ENCODE data around the gene S100A16. TPM values are rescaled to one million over a fixed set of nuclear protein-coding genes. Genes with fewer than 3 reads are reported as not detected.

S100A16 gene
- total RNA-seq, 1 donor from 2014 or later, result 259 TPM

GRCh38 chr1:153610811-153611301 lies 2.1 kb downstream of the S100A16 start:
- H3K27ac ChIP-seq, result peak overlapping the region; percentile 96
- peaks cover 68% of the 10 kb centered on the region for H3K4me1 ChIP-seq
- intact Hi-C loops (cut with DNase I), result loop anchor here (5.0 kb wide), 1 partner anchor 99 kb away; no protein-coding TSS in a partner anchor
- H3K4me3 ChIP-seq, result peak overlapping the region; percentile 52 to 68
- no peak for DNase-seq (ENCODE audit: extremely low spot score in 2 of 2)
- H3K36me3 ChIP-seq, result peaks cover 0 to 20% of the 10 kb centered on the region in 2 donors
- no peaks in the 10 kb centered on the region for H3K9me3 ChIP-seq
- no peaks in the 10 kb centered on the region for H3K27me3 ChIP-seq
- TF ChIP-seq POLR2A (IDR thresholded peaks at IDR 0.05) (no peak), CTCF (IDR thresholded peaks at IDR 0.05) (no peak), POLR2AphosphoS5 (IDR thresholded peaks at IDR 0.05; ENCODE audit: insufficient read depth in 1 of 2, low read depth in 1 of 2) (no peak)

- peaks cover 0 to 25% of the 10 kb centered on the region in 2 donors for H3K36me3 ChIP-seq
- H3K27ac ChIP-seq, result peak overlapping the region; percentile 96
- no peak for DNase-seq (ENCODE audit: extremely low spot score in 2 of 2)
- no peak for TF ChIP-seq CTCF (IDR thresholded peaks at IDR 0.05)
- intact Hi-C loops (cut with DNase I), result loop anchor here (5.0 kb wide), 1 partner anchor 98 kb away; no protein-coding TSS in a partner anchor
- H3K27me3 ChIP-seq, result no peaks in the 10 kb centered on the region
- no peaks in the 10 kb centered on the region for H3K9me3 ChIP-seq
- H3K4me3 ChIP-seq, result peak overlapping the region; percentile 52 to 68
- peaks cover 67% of the 10 kb centered on the region for H3K4me1 ChIP-seq
Measured at GRCh38 chr1:153610334-153610733, 2.6 kb downstream of the S100A16 start.

GRCh38 chr1:153609585-153609907 lies 3.4 kb downstream of the S100A16 start:
- intact Hi-C loops (cut with DNase I), result no loop called here
- peak overlapping the region; percentile 46 to 68 for H3K4me3 ChIP-seq
- H3K9me3 ChIP-seq, result no peaks in the 10 kb centered on the region
- H3K27ac ChIP-seq, result peak overlapping the region; percentile 96
- peaks cover 0 to 27% of the 10 kb centered on the region in 2 donors for H3K36me3 ChIP-seq
- H3K4me1 ChIP-seq, result peaks cover 61% of the 10 kb centered on the region
- H3K27me3 ChIP-seq, result no peaks in the 10 kb centered on the region
- TF ChIP-seq CTCF (IDR thresholded peaks at IDR 0.05), result no peak
- no peak for TF ChIP-seq POLR2A (IDR thresholded peaks at IDR 0.05)
- TF ChIP-seq POLR2AphosphoS5 (IDR thresholded peaks at IDR 0.05; ENCODE audit: insufficient read depth in 1 of 2, low read depth in 1 of 2), result no peak
- DNase-seq (ENCODE audit: extremely low spot score in 2 of 2), result no peak

GRCh38 chr1:153608742-153609584 lies 4.0 kb downstream of the S100A16 start:
- H3K36me3 ChIP-seq, result peaks cover 0 to 27% of the 10 kb centered on the region in 2 donors
- intact Hi-C loops (cut with DNase I), result no loop called here
- H3K4me1 ChIP-seq, result peaks cover 58% of the 10 kb centered on the region
- peak in 1 of 2 donors; percentile 90 for DNase-seq (ENCODE audit: extremely low spot score in 2 of 2)
- H3K27me3 ChIP-seq, result no peaks in the 10 kb centered on the region
- H3K27ac ChIP-seq, result peak overlapping the region; percentile 96
- H3K9me3 ChIP-seq, result no peaks in the 10 kb centered on the region
- peak overlapping the region; percentile 46 to 68 for H3K4me3 ChIP-seq
- peak; percentile 51 to 68 for TF ChIP-seq POLR2AphosphoS5 (IDR thresholded peaks at IDR 0.05; ENCODE audit: insufficient read depth in 1 of 2, low read depth in 1 of 2)
- peak in 1 of 2 donors; percentile 18 for TF ChIP-seq POLR2A (IDR thresholded peaks at IDR 0.05)
- no peak for TF ChIP-seq CTCF (IDR thresholded peaks at IDR 0.05)
